Choroid plexus epithelial cell (primary cell): ENCODE measurements around the gene ATP9B.

ENCODE experiments used
- DNase-seq: peaks from one replicate; pipeline ENCODE4 v3.0.0-alpha.2; 2010; ENCODE audit warnings: low read depth
- H3K4me3 ChIP-seq: 2 replicates; pipeline ENCODE4 v1.5.1; 2011; ENCODE audit warnings: low read depth, mild to moderate bottlenecking, control low read depth, low read length, moderate library complexity
- TF ChIP-seq, protein P1 (sequence below): conservative IDR thresholded peaks from 2 replicates; pipeline ENCODE4 v1.5.1; 2011; ENCODE audit warnings: low read depth, mild to moderate bottlenecking, control low read depth, inconsistent platforms, low read length, moderate library complexity

Gene ATP9B

DNA sequence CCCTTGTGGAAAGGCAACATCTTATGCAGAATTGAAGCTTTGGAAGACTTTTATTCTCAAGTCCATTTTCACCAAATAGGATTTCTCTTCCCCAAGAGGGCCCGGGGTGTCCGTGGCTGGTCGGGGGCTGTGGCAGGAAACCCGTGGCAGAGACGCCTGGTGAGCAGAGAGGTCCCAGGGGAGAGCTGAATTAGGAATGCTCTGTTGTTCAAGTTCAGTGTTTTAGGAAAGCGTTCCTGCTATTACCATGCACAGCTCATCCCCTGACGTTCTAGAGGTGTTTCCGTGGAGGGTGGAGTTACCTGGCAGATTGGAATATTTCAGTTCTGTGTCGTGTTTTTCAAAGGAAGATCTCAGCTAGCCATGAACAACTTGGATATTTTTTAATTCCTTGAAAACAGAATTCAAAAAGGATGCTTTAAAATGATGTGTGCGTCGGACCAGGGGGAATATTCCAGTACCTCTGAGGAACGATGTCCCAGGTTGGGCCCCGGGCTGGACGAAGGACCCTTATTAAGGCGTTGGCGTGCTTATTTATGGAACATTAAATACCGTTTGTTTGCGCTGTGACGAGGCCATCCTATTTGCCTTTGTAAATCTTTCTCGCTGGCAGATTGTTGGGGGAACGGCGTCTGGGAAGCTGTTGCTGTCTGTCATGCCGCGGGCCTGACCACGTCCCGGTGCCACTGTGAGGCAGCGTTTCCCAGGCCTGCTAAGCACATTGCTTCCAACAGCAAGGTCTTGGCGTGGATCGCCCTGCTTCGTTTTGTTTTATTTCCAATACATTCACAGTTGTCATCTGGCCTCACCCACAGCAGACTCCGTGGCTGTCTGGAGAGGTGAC is 334.8 kb downstream of the ATP9B start:
- no peak overlapping the region for H3K4me3 ChIP-seq
- no peak for DNase-seq
- TF ChIP-seq, protein P1, sequence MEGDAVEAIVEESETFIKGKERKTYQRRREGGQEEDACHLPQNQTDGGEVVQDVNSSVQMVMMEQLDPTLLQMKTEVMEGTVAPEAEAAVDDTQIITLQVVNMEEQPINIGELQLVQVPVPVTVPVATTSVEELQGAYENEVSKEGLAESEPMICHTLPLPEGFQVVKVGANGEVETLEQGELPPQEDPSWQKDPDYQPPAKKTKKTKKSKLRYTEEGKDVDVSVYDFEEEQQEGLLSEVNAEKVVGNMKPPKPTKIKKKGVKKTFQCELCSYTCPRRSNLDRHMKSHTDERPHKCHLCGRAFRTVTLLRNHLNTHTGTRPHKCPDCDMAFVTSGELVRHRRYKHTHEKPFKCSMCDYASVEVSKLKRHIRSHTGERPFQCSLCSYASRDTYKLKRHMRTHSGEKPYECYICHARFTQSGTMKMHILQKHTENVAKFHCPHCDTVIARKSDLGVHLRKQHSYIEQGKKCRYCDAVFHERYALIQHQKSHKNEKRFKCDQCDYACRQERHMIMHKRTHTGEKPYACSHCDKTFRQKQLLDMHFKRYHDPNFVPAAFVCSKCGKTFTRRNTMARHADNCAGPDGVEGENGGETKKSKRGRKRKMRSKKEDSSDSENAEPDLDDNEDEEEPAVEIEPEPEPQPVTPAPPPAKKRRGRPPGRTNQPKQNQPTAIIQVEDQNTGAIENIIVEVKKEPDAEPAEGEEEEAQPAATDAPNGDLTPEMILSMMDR: no peak

DNA sequence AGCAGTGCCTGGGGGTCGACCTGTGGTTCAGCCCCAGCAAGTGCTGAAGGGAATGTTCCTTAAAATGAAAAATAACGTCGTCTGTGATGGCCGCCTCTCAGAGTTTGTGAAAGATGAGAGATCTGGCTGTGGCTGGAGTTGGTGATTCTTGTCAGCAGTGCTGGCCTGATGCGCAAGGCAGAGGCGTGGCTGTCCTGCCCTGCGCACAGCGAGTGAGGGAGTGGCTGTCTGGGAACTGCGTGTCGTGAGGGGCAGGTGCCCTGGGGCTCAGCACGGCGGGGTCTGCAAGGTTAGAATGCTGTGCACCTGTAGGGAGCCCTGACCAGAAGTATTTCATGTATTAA is 335.3 kb downstream of the ATP9B start:
- no peak overlapping the region for H3K4me3 ChIP-seq
- no peak for DNase-seq
- TF ChIP-seq, protein P1: no peak

DNA sequence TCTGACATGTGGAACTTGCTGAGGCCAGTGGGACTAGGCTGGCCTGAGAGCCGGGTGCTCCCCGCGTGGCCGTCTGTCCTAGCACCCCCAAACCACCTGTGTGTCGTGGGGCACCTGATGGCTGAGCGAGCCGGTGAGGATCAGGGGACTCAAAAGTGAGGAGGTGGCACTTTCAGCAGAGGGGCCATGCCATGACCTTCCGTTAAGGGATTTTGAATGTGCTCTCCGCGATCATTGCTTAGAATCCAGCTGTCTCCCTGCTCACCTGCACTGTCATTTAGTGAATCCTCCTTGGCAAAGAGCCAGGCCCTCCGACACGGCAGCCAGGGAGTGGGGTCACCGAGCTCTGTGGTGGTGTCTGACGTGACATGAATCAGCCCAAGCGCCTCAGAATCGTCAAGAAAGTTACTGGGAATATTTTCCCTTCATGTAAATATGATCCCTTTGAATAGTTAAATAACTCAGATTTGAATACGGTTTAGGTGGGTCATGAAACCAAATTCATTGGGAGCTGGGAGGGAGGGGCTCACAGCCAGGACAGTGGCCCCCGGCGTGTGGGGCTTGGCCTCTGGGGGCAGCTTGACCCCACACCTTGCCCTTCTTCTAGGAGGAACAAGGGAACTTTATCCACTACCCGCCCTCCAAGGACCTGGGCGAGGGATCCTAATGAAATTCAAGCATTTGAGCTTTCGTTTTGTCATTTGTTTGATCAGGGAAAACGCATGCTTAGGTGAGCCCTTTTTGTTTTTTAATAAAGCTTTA is 336.0 kb downstream of the ATP9B start:
- no peak overlapping the region for H3K4me3 ChIP-seq
- TF ChIP-seq, protein P1: no peak
- no peak for DNase-seq

DNA sequence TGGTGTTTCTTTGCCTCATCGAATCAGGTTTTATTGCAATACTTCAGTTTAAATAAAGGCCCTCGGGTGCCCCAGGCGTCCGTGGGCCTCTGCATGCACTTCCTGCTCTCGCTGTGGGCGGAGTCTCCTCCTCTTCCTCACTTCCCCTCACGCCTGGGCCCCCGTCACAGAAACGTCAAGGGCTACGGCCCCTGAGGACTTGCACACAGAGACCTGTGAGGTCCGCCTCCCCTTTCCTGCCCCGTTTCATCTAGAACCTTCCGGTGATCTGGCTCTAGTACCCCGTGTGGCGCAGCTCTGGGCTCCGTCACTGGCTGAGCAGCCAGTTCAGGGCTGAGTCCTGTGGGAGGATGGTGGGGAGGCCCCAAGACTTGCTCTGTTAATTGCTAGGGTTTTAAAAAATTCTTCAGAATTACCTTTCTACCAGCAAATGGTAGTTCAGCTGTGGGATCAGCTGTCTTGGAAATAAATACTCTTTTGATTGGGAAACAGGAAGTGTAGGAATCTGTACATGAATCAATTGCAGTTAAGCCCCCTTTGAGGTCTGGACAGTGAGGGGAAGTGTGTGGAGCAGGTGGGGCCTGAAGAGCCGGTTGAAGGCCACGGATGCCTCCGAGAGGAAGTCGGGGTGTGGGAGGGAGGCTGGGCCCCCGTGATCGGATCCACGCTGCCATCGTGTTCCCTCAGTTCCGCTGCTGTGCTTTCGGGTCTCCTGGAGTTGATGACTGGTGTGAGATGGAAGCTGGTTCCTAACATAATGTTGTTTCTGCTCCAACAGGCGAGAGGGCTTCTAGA is 336.8 kb downstream of the ATP9B start:
- DNase-seq: no peak
- TF ChIP-seq, protein P1: no peak
- H3K4me3 ChIP-seq: no peak overlapping the region

DNA sequence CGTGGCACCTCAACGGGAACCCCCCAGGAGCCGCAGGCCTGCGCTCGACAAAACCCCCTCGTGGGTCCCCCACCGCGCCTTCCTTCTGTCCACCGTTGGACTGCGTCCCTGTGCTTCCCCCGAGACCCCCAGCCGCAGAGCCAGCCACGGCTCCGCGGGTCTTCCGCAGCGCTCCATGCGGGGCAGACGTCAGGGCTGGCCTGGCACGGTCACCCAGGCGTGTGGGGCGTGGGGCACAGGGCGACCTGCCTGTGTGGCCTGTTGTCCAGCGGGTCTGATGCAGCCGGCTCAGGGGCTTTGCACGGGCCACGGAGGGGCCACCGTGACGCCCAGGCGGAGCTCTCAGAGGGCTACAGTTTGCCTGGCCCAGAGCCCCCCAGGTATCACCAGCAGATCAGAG is 337.5 kb downstream of the ATP9B start:
- no peak overlapping the region for H3K4me3 ChIP-seq
- TF ChIP-seq, protein P1: no peak
- no peak for DNase-seq

DNA sequence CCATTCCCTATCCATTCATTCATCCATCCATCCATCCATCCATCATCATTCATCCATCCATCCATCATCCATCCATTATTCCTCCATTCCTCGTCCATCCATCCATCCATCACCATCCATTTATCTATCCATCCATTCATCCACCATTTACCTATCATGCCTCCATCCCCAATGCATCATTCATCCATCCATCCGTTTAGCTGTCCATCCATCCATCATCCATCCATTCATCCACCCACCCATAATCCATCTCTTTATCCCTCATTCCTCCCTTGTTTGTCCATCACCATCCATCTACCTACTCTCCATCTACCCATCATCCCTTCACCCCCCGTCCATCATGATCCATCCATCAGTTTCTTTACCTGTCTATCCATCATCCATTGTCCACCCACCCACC is 340.1 kb downstream of the ATP9B start:
- H3K4me3 ChIP-seq: no peak overlapping the region
- no peak for DNase-seq
- TF ChIP-seq, protein P1: no peak
